ENCODE results near the gene CCT4.
A peak's percentile ranks its signal among the peaks of the same experiment; 100 is the strongest.
"Not testable (repeated sequence)": the region's sequence is repeated elsewhere in the genome, so short reads cannot be mapped to it uniquely, and the experiment has no call there.

Gene CCT4

GRCh38 chr2:61882850-61883249 lies 5.6 kb downstream of the CCT4 start:
- Histone ChIP-seq H3K9me3 (ENCODE audit: control insufficient read depth, insufficient read depth, low read depth, low read length) (no peaks in the 10 kb centered on the region), H3K27ac (ENCODE audit: extremely low read depth, low read depth, low read length) (no peak overlapping the region), H3K36me3 (ENCODE audit: control insufficient read depth in 2 of 2, insufficient read depth in 1 of 2, low read length in 2 of 2) (peaks cover 85 to 88% of the 10 kb centered on the region in 2 experiments), H3K4me3 (ENCODE audit: low read depth, low read length) (no peak overlapping the region), H3K4me1 (ENCODE audit: control insufficient read depth, insufficient read depth, low read length) (no peaks in the 10 kb centered on the region)
- POLR2A ChIA-PET, result no interaction called here
- TF ChIP-seq ZNF148 (tag by site-specific recombination; IDR thresholded peaks at IDR 0.05; ENCODE audit: borderline replicate concordance), result no peak
- TF ChIP-seq SALL2 (tag by site-specific recombination; IDR thresholded peaks at IDR 0.05; ENCODE audit: borderline replicate concordance), result no peak
- TF ChIP-seq ZNF426 (tag by site-specific recombination; IDR thresholded peaks at IDR 0.05), result no peak
- no peak for TF ChIP-seq ZNF280C (tag by site-specific recombination; IDR thresholded peaks at IDR 0.05)
- no peak for TF ChIP-seq PRDM2 (tag by site-specific recombination; IDR thresholded peaks at IDR 0.05; ENCODE audit: borderline replicate concordance)
- TF ChIP-seq ZNF664 (tag by site-specific recombination; IDR thresholded peaks at IDR 0.05), result no peak
- no peak for TF ChIP-seq ZNF19 (tag by site-specific recombination; IDR thresholded peaks at IDR 0.05; ENCODE audit: low read depth)
- CTCF ChIA-PET, result no interaction called here

- POLR2A ChIA-PET, result interaction anchor here (0.6 to 0.7 kb wide), 4 partner anchors 8 to 964 kb away, joined by 4 to 6 read pairs (median 5); no protein-coding TSS in a partner anchor
- H3K36me3 ChIP-seq (ENCODE audit: control insufficient read depth in 2 of 2, insufficient read depth in 1 of 2, low read length in 2 of 2), result peaks cover 96 to 97% of the 10 kb centered on the region in 2 experiments
- H3K27ac ChIP-seq (ENCODE audit: extremely low read depth, low read depth, low read length); CTCF ChIA-PET; H3K9me3 ChIP-seq (ENCODE audit: control insufficient read depth, insufficient read depth, low read depth, low read length); H3K4me3 ChIP-seq (ENCODE audit: low read depth, low read length); H3K4me1 ChIP-seq (ENCODE audit: control insufficient read depth, insufficient read depth, low read length): not testable (repeated sequence)
- TF ChIP-seq ZNF362 (tag by site-specific recombination; IDR thresholded peaks at IDR 0.05), result peak; percentile 80
Measured at GRCh38 chr2:61879351-61879750, 9.1 kb downstream of the CCT4 start.

- no peak overlapping the region for H3K4me3 ChIP-seq (ENCODE audit: low read depth, low read length)
- ChIA-PET CTCF (no interaction called here), POLR2A (no interaction called here)
- no peaks in the 10 kb centered on the region for H3K4me1 ChIP-seq (ENCODE audit: control insufficient read depth, insufficient read depth, low read length)
- peaks cover 96 to 97% of the 10 kb centered on the region in 2 experiments for H3K36me3 ChIP-seq (ENCODE audit: control insufficient read depth in 2 of 2, insufficient read depth in 1 of 2, low read length in 2 of 2)
- no peaks in the 10 kb centered on the region for H3K9me3 ChIP-seq (ENCODE audit: control insufficient read depth, insufficient read depth, low read depth, low read length)
- H3K27ac ChIP-seq (ENCODE audit: extremely low read depth, low read depth, low read length), result no peak overlapping the region; the same call in 1 of the 2 replicates
- TF ChIP-seq ZNF571 (tag by site-specific recombination; IDR thresholded peaks at IDR 0.05) (no peak), ZSCAN16 (tag by site-specific recombination; IDR thresholded peaks at IDR 0.05) (no peak), ZBTB10 (tag by site-specific recombination; IDR thresholded peaks at IDR 0.05) (no peak), KLF9 (tag by site-specific recombination; IDR thresholded peaks at IDR 0.05; ENCODE audit: low read depth) (no peak), ZSCAN5A (tag by site-specific recombination; IDR thresholded peaks at IDR 0.05) (no peak), ZNF23 (tag by site-specific recombination; IDR thresholded peaks at IDR 0.05; ENCODE audit: borderline replicate concordance) (no peak)
Measured at GRCh38 chr2:61878761-61879160, 9.7 kb downstream of the CCT4 start.

Data from HEK293 (cell line).